Measurements from ENCODE around the gene LGALS1. TPM values are rescaled to one million over a fixed set of nuclear protein-coding genes. Genes with fewer than 3 reads are reported as not detected.
A peak's percentile ranks its signal among the peaks of the same experiment; 100 is the strongest.

LGALS1 gene
- total and polyA plus RNA-seq, 9 of the 15 experiments (the other 6 are each of a cell fraction or from before 2014, with no cell fraction given), result 160 to 800 (median 330) TPM

GRCh38 chr22:37658133-37659065 lies 17.0 kb upstream of the LGALS1 start, which contains the start of gene PDXP (continued):
- no peak for TF ChIP-seq SFPQ (IDR thresholded peaks at IDR 0.05; ENCODE audit: low read depth, low read length)
- TF ChIP-seq ZNF140 (CRISPR knock-in tag; IDR thresholded peaks at IDR 0.05), result no peak
- TF ChIP-seq ZNF561 (CRISPR knock-in tag; conservative IDR thresholded peaks at IDR 0.05), result no peak
- TF ChIP-seq POLR2G (IDR thresholded peaks at IDR 0.05; ENCODE audit: low read depth, low read length), result peak; percentile 89
- no peak for TF ChIP-seq TCF3 (CRISPR knock-in tag; IDR thresholded peaks at IDR 0.05)
- no peak for TF ChIP-seq ZC3H8 (IDR thresholded peaks at IDR 0.05)
- no peak for TF ChIP-seq WHSC1 (IDR thresholded peaks at IDR 0.05; ENCODE audit: low read length)
- no peak for TF ChIP-seq LEF1 (IDR thresholded peaks at IDR 0.05)
- TF ChIP-seq MYBL2 (IDR thresholded peaks at IDR 0.05; ENCODE audit: low read depth), result no peak
- no peak for TF ChIP-seq MYBL2 (CRISPR knock-in tag; IDR thresholded peaks at IDR 0.05; ENCODE audit: borderline replicate concordance)
- TF ChIP-seq FOXJ3 (CRISPR knock-in tag; IDR thresholded peaks at IDR 0.05), result no peak
- no peak for TF ChIP-seq STAT5B (CRISPR knock-in tag; IDR thresholded peaks at IDR 0.05)
- TF ChIP-seq MBD1 (CRISPR knock-in tag; IDR thresholded peaks at IDR 0.05), result no peak
- no peak for TF ChIP-seq ZNF766 (CRISPR knock-in tag; conservative IDR thresholded peaks at IDR 0.05)
- no peak; the same call in 1 of the 2 replicates for TF ChIP-seq POLR2AphosphoS5 (IDR thresholded peaks at IDR 0.05; ENCODE audit: control insufficient read depth, insufficient read depth, low read depth, low read length)
- no peak for TF ChIP-seq MLX (CRISPR knock-in tag; conservative IDR thresholded peaks at IDR 0.05)
- no peak for TF ChIP-seq ZNF76 (CRISPR knock-in tag; IDR thresholded peaks at IDR 0.05; ENCODE audit: borderline replicate concordance)
- TF ChIP-seq RBM25 (IDR thresholded peaks at IDR 0.05; ENCODE audit: low read depth, low read length, severe bottlenecking), result peak; percentile 86
- TF ChIP-seq MAFK (IDR thresholded peaks at IDR 0.05; ENCODE audit: low read length), result no peak
- no peak for TF ChIP-seq ZNF507 (tag; conservative IDR thresholded peaks at IDR 0.05)

All from K562 (cell line).